Measurements from ENCODE around the gene RNF224.

- TF ChIP-seq ZNF274 (IDR thresholded peaks at IDR 0.05; ENCODE audit: low read depth, low read length) (no peak), CTCF (IDR thresholded peaks at IDR 0.05 in 2 of 3, conservative IDR thresholded peaks at IDR 0.05 in 1 of 3; ENCODE audit: borderline replicate concordance in 1 of 3, insufficient read depth in 1 of 3, low read depth in 2 of 3, low read length in 2 of 3) (no peak)
These were observed 9.8 kb upstream of the RNF224 start for GRCh38 chr9:137217276-137218211.

Data from HCT116 (cell line).